GM18873 (cell line): ENCODE results near the gene NSUN2.

Source experiments
- ATAC-seq: cut with Tn5 transposase; IDR thresholded peaks from one replicate; pipeline ENCODE4 v1.9.1; 2021; ENCODE audit warnings: mild to moderate bottlenecking, moderate library complexity, moderate number of reproducible peaks; ENCODE audit not compliant: unreplicated experiment, low FRiP score

Gene NSUN2

DNA sequence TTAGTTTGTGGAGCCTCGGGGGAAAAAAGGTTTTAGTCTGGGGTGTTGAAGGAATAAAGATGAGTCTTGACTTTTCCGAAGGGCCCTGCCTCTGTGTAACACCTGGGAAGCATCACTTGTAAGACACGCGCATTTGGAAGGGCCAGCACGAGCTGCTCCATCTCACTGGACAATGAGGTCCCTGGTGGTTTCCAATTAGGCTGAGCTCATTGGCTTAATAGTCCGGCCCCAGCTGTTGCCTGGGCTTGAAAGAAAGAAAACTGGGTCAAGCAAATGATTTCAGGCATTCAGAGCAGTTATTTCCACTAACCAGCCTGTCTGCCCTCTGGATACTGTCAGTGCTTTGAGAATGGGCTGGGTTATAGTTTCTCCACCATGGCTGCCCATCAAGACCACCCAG is 64.5 kb downstream of the NSUN2 start:
- ATAC-seq: no peak

GRCh38 chr5:6567835-6568234 is 65.0 kb downstream of the NSUN2 start:
- ATAC-seq: no peak

DNA sequence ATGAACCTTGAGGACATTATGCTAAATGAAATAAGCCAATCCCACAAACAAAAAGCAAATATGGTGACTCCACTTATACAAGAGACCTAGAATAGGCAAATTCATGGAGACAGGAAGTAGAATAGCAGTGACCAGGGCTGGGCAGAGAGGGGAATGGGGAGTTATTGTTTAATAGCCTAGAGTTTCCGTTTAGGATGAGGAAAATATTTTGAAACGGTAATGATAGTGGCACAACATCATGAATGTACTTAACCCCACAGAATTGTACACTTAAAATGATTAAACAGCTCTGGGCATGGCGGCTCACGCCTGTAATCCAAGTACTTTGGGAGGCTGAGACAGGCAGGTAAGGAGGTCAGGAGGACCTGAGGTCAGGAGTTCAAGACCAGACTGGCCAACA is 65.8 kb downstream of the NSUN2 start:
- ATAC-seq: no peak

DNA sequence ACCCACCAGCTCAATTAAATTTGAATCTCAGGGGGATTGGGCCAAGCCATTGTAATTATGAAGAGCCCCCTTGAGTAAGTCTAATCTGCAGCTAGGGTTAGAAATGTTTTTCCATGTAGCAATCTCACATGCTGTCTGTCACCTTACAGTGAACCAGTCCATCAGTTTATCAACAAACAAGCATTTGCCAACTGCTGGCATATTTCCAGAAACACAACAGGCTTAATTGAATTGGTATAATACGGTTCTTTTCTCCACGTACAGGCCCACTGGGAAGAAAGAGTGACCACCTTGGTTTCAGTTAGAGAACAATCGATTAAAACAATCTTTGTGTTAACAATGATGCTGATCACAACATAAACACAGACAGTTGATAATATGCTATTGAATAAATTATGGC is 67.4 kb downstream of the NSUN2 start:
- no peak for ATAC-seq

GRCh38 chr5:6557807-6558575 is 74.9 kb downstream of the NSUN2 start:
- no peak for ATAC-seq

- no peak for ATAC-seq
Measured at GRCh38 chr5:6556802-6557102, 76.1 kb downstream of the NSUN2 start.

DNA sequence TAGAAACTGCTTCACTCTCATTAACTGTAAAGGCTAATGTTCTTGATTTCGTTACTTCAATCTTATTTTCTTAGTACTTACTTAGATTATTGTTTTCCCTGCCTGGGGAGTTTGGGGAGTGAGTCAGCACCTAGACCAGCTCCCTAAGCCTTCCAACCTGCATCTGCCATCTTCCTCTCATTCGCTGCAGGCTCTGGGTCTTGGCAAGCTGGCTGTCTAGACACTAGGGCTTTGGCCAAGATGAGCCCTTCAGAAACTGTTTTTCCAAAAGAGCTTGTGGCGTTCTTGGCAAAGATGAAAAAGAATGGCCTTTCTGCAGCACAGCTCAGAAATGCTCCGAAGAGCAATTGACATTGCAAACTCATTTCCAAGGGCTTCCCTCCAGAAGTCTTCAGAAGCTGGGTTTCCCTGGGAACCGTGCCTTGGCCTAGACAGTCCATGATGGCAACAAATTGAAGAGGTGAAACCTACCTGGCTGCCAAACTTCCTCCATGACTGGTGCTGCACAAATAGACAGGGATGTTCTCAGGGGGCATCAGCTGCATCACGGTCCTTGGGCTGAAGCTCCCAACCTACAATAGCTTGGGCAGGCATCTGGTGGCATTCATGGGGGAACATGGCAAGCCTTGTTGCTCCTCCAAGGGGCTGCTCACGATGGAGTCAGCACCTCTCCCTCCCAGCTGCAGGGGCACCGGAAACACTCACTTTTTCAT is 76.6 kb downstream of the NSUN2 start:
- ATAC-seq: no peak

DNA sequence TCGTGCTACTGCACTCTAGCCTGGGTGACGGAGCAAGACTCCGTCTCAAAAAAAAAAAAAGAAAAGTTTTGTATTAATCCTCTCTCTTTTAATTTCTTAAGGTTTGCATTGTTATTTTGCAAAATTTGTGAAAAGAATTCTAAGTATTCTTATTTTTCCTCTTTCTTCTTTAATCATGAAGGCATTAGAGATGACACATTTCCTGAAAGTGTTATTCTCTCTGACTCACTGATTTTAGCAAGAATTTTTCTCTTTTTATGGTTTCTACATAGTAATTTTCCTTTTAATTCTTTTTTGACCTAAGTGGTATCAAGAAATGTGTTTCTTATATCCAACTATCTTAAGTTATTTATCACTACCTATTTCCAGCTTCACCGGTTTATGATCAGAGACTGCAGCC is 78.0 kb downstream of the NSUN2 start:
- no peak for ATAC-seq

DNA sequence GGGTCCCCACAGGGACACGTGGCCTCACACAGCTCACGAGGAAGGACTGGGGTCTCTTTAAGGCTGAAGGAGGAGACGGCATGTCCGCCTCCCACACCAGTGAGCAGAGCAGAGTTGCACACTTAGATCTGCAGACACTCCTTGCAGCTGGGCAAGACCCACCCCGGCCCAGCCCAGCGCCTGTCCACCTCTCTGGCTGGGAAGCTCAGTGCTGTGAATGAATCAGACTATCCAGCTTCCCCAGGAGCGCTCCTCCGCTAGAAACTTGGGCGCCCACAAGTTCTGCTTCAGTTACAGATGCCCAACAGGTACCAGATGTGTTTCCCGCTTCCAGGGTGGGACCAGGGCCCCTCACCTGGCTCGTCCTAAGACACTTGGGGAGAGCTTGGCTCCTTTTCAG is 78.9 kb downstream of the NSUN2 start:
- ATAC-seq: no peak

DNA sequence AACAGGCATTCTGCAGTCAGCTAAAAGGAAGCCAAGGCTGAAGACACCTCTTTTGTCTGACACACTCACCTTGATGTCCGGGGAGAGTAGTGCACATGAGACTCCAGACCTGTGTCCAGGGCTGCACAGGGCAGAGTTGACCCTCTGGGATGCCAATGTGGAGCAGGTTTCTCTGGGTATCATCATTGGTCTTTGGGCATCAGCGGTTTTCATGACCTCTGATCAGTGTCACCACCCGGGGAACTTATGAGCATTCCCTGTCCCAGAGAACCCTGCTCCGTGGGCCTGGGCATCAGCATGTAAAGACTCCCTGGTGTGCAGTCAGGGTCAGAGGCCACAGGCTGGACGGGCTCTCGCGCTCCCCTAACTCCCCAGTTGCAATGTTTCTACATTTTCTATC is 80.2 kb downstream of the NSUN2 start:
- no peak for ATAC-seq

DNA sequence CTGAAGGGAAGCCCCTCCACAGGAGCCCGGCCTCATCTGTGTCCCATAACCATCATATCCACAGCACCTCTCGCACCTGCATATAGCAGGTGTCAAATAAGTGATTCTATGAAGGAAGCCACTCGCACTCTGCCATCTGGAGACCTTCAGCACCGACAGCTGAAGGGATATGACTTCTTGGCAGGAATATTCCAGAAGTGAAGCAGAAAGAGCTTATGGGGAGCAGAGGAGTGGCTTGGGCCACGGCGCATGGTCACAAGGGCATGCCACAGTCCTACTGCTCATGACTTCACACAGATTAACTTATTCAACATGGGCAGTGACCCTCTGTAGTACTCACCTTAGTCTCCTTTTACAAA is 80.9 kb downstream of the NSUN2 start:
- ATAC-seq: no peak

GRCh38 chr5:6551287-6551954 is 81.4 kb downstream of the NSUN2 start:
- no peak for ATAC-seq

- no peak for ATAC-seq
Measured at GRCh38 chr5:6550628-6551027, 82.2 kb downstream of the NSUN2 start.
